Lower leg skin (tissue), 3 donors: ENCODE data around the gene MTFMT.

ENCODE experiments used
- CTCF ChIP-seq, 3 donors: fragments of 450-650 bp; IDR thresholded peaks; one replicate each; pipeline ENCODE4 v1.5.1; 2016; ENCODE audit warnings: antibody characterized with exemption in 3 of 3, mild to moderate bottlenecking in 3 of 3, moderate library complexity in 2 of 3
- POLR2A ChIP-seq, 2 donors: fragments of 450-650 bp; IDR thresholded peaks; one replicate each; pipeline ENCODE4 v1.6.1; 2016 to 2017; ENCODE audit warnings: antibody characterized with exemption in 2 of 2, mild to moderate bottlenecking in 1 of 2, moderate library complexity in 1 of 2

GRCh38 chr15:64985366-64986033 is 43.9 kb downstream of the MTFMT start:
- no peak for TF ChIP-seq CTCF (IDR thresholded peaks at IDR 0.05)
- TF ChIP-seq POLR2A (IDR thresholded peaks at IDR 0.05): no peak
